GM19324 (cell line): ENCODE measurements around the gene MICAL1.
A peak's percentile ranks its signal among the peaks of the same experiment; 100 is the strongest.

Experiments
- ATAC-seq: cut with Tn5 transposase; IDR thresholded peaks from one replicate; pipeline ENCODE4 v1.9.1; 2021; ENCODE audit warnings: mild to moderate bottlenecking, moderate library complexity; ENCODE audit not compliant: unreplicated experiment, low FRiP score

The MICAL1 gene

GRCh38 chr6:109455437-109456110 lies at the start of gene MICAL1:
Gene MICAL1 (minus strand): TSS chr6:109455772. CDS start chr6:109454196, 1,576 bp downstream.
- peak; percentile 72 for ATAC-seq

- no peak for ATAC-seq
Measured at GRCh38 chr6:109503327-109504224, 48.0 kb upstream of the MICAL1 start.

GRCh38 chr6:109498936-109499335 lies 43.4 kb upstream of the MICAL1 start:
- no peak for ATAC-seq

- no peak for ATAC-seq
Measured at GRCh38 chr6:109498052-109498451, 42.5 kb upstream of the MICAL1 start.

- no peak for ATAC-seq
Measured at GRCh38 chr6:109496036-109496772, 40.6 kb upstream of the MICAL1 start.

GRCh38 chr6:109493865-109494264 lies 38.3 kb upstream of the MICAL1 start:
- no peak for ATAC-seq

- no peak for ATAC-seq
Measured at GRCh38 chr6:109491207-109491938, 35.8 kb upstream of the MICAL1 start.

- no peak for ATAC-seq
Measured at GRCh38 chr6:109490713-109491112, 35.1 kb upstream of the MICAL1 start.

GRCh38 chr6:109488001-109488400 lies 32.4 kb upstream of the MICAL1 start:
- no peak for ATAC-seq

GRCh38 chr6:109486068-109486467 lies 30.5 kb upstream of the MICAL1 start:
- no peak for ATAC-seq

GRCh38 chr6:109485266-109485935 lies 29.8 kb upstream of the MICAL1 start:
- ATAC-seq: no peak

- no peak for ATAC-seq
Measured at GRCh38 chr6:109484122-109484521, 28.6 kb upstream of the MICAL1 start.

GRCh38 chr6:109483735-109484057 lies 28.1 kb upstream of the MICAL1 start:
- ATAC-seq: no peak

GRCh38 chr6:109482905-109483734 lies 27.5 kb upstream of the MICAL1 start, which contains the start of gene ZBTB24:
Gene ZBTB24 (minus strand): TSS chr6:109483219. CDS start chr6:109482026, 1,193 bp downstream.
- peak; percentile 91 for ATAC-seq

- no peak for ATAC-seq
Measured at GRCh38 chr6:109480993-109481480, 25.5 kb upstream of the MICAL1 start.

- ATAC-seq: no peak
Measured at GRCh38 chr6:109478841-109479624, 23.5 kb upstream of the MICAL1 start.

GRCh38 chr6:109478222-109478805 lies 22.7 kb upstream of the MICAL1 start:
- no peak for ATAC-seq

GRCh38 chr6:109477725-109478124 lies 22.2 kb upstream of the MICAL1 start:
- no peak for ATAC-seq
